ENCODE data around the gene CPNE4.

Gene CPNE4

DNA sequence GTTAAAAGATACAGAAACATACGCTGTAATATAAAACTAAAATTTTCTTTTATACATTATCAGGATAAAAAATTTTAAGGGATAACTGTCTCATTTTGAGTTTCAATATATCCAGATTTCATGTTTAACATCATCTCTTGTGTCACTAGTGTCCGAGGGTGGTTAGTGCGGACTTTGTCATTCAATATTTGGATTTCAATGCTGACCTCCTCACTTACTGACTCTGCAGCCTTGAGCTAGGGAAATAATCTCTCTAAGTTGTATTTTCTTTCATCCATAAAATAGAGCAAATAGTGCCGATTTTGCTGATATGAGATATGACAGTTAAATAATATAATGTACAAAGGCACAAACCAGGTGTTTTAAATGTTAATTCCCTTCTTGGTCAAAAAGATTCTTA lies 203.2 kb downstream of the CPNE4 start:
- TF ChIP-seq CTCF (IDR thresholded peaks at IDR 0.05), result no peak

DNA sequence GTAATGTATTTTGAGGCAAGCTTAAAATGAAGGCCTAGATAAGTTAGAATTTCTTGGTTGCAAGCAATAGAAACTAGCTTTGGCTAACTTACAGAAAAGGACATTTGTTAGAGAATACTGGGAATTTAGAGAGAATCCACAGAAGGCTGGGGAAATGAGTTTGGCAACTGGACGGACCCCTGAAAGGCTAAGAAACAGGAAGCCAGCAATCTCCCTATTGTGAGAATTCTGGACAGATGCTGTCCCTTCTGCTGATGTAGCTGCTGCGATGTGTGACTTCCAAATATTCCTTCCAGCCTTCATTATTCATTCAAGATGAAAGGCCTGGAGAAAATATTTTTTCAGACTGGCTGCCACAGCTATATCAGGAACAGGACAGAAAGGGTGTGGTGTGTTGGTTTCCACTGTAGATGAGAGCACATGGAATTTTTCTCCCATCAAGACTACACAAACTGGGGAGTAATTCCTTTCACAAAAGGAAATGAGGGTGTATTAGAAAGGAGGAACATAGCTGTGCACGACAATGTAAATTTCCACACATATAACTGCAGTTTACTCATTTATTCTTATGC lies 213.5 kb downstream of the CPNE4 start:
- no peak for TF ChIP-seq CTCF (IDR thresholded peaks at IDR 0.05)

DNA sequence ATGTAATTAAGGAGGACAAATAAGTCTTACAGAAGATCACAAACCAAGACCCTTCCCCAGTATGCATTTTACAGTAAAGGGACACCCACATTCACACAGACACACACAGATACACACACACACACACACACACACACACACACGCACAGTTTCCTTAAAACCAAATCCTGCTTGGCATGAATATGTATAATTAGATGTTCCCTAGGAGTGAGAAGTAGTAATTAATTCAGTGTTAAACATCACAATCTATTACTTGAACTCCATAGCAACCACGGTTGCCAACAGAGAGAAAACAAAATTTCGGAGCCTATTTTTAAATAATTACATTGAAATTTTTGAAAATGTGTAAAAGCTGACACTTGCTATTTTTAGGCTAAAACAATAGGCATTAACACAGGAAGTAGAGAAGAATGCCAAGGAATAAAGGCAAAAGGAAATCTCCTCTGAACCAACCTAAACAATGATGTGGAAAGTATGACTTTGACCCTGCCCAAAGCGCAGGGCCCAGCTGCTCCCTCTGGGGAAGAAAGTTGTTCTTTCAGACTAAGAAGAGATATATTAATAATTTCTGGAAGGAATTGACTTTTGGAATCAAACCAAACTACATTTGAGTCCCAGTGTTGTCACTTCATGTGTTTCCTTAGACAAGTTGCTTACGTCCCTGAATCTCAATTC lies 215.3 kb downstream of the CPNE4 start:
- no peak for TF ChIP-seq CTCF (IDR thresholded peaks at IDR 0.05)

- no peak for TF ChIP-seq CTCF (IDR thresholded peaks at IDR 0.05)
Observed at GRCh38 chr3:131812433-131812832, 222.4 kb downstream of the CPNE4 start.

GRCh38 chr3:131811481-131811880 lies 223.3 kb downstream of the CPNE4 start:
- TF ChIP-seq CTCF (IDR thresholded peaks at IDR 0.05), result no peak

DNA sequence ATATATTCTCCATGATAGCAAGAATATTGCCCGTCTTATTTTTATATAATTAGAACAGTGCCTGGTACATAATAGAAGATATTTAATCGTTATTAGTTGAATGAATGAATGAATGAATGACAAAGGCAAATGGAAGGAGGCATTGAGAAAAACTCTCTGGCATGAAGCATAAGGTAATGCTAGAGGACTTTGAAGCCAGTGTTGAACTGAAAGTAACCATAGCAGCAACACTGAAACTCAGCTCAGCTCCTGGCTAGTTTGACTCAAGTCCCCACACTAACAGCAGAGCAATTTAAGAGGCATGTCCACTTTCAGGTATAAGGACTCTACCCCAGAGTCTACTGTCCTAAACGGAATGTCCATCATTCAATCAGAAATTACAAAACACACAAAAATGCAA lies 227.0 kb downstream of the CPNE4 start:
- TF ChIP-seq CTCF (IDR thresholded peaks at IDR 0.05), result no peak

GRCh38 chr3:131806736-131807135 lies 228.1 kb downstream of the CPNE4 start:
- no peak for TF ChIP-seq CTCF (IDR thresholded peaks at IDR 0.05)

All from LNCAP (cell line).